Lower leg skin (tissue), 4 donors: ENCODE results near the gene CCDC9B. TPM values are rescaled to one million over a fixed set of nuclear protein-coding genes. Genes with fewer than 3 reads are reported as not detected.

Source experiments
- DNase-seq, 2 donors: peaks; one replicate each; pipeline ENCODE4 v3.0.0-alpha.2; 2019; ENCODE audit warnings: low spot score in 2 of 2
- H3K4me3 ChIP-seq: fragments of 200-600 bp; sonication (generic); 2 replicates; pipeline ENCODE4 v1.5.1; 2017; ENCODE audit warnings: mild to moderate bottlenecking, low read depth; ENCODE audit not compliant: poor library complexity, severe bottlenecking
- CTCF ChIP-seq, 3 donors: fragments of 450-650 bp; IDR thresholded peaks; one replicate each; pipeline ENCODE4 v1.5.1; 2016; ENCODE audit warnings: antibody characterized with exemption in 3 of 3, mild to moderate bottlenecking in 3 of 3, moderate library complexity in 2 of 3
- POLR2A ChIP-seq, 2 donors: fragments of 450-650 bp; IDR thresholded peaks; one replicate each; pipeline ENCODE4 v1.6.1; 2016 to 2017; ENCODE audit warnings: antibody characterized with exemption in 2 of 2, mild to moderate bottlenecking in 1 of 2, moderate library complexity in 1 of 2
- WGBS, 2 donors: methylation state at CpG; one replicate each; pipeline ENCODE4 v1.1.5; 2018; 5-methylcytosine and 5-hydroxymethylcytosine counted together
- intact Hi-C: fragments of 100-400 bp; cut with DNase I; formaldehyde crosslinking; loops from one replicate; pipeline ENCODE4 v1.15.0; 2023; ENCODE audit warnings: low total_unique reads
- total RNA-seq, 4 donors: library from RNA; depleted of rRNA; stranded (reverse); fragments of >200 nt; gene quantifications; one replicate each; pipeline ENCODE4 v1.1.0, GENCODE V29; 2016

The CCDC9B gene
- total RNA-seq, 4 donors from 2014 or later = 17.4 to 28.6 (median 24.7) TPM

- no peak overlapping the region for H3K4me3 ChIP-seq
- no peak for TF ChIP-seq CTCF (IDR thresholded peaks at IDR 0.05)
- no peak for TF ChIP-seq POLR2A (IDR thresholded peaks at IDR 0.05)
- WGBS, 2 donors = 68 to 69% methylated on average over 11 to 12 of the region's 12 CpGs
- intact Hi-C loops = no loop called here
- DNase-seq = no peak
These were observed 44.7 kb downstream of the CCDC9B start for GRCh38 chr15:40295877-40296560.

GRCh38 chr15:40295297-40295696 is 45.4 kb downstream of the CCDC9B start:
- DNase-seq = no peak
- 85% methylated on average over 1 of the region's 1 CpG for WGBS, 2 donors
- no peak for TF ChIP-seq POLR2A (IDR thresholded peaks at IDR 0.05)
- TF ChIP-seq CTCF (IDR thresholded peaks at IDR 0.05) = no peak
- H3K4me3 ChIP-seq = no peak overlapping the region
- intact Hi-C loops = no loop called here

- WGBS, 2 donors = 91% methylated on average over 18 to 19 of the region's 20 CpGs
- TF ChIP-seq CTCF (IDR thresholded peaks at IDR 0.05) (no peak), POLR2A (IDR thresholded peaks at IDR 0.05) (no peak)
- DNase-seq = no peak
- intact Hi-C loops = no loop called here
- no peak overlapping the region for H3K4me3 ChIP-seq
These were observed 46.5 kb downstream of the CCDC9B start for GRCh38 chr15:40293905-40294895.

- H3K4me3 ChIP-seq = no peak overlapping the region
- DNase-seq = no peak
- TF ChIP-seq CTCF (IDR thresholded peaks at IDR 0.05) (no peak), POLR2A (IDR thresholded peaks at IDR 0.05) (no peak)
- intact Hi-C loops = no loop called here
These were observed 47.7 kb downstream of the CCDC9B start for GRCh38 chr15:40293006-40293405.

- DNase-seq = no peak
- 88 to 91% methylated on average over 3 of the region's 3 CpGs for WGBS, 2 donors
- no peak overlapping the region for H3K4me3 ChIP-seq
- intact Hi-C loops = no loop called here
- TF ChIP-seq POLR2A (IDR thresholded peaks at IDR 0.05) (no peak), CTCF (IDR thresholded peaks at IDR 0.05) (no peak)
These were observed 48.5 kb downstream of the CCDC9B start for GRCh38 chr15:40292246-40292645.
